Measurements from ENCODE around the gene SPDYE3.
A peak's percentile ranks its signal among the peaks of the same experiment; 100 is the strongest.
"Not testable (repeated sequence)": the region's sequence is repeated elsewhere in the genome, so short reads cannot be mapped to it uniquely, and the experiment has no call there.

SPDYE3 gene, protein sequence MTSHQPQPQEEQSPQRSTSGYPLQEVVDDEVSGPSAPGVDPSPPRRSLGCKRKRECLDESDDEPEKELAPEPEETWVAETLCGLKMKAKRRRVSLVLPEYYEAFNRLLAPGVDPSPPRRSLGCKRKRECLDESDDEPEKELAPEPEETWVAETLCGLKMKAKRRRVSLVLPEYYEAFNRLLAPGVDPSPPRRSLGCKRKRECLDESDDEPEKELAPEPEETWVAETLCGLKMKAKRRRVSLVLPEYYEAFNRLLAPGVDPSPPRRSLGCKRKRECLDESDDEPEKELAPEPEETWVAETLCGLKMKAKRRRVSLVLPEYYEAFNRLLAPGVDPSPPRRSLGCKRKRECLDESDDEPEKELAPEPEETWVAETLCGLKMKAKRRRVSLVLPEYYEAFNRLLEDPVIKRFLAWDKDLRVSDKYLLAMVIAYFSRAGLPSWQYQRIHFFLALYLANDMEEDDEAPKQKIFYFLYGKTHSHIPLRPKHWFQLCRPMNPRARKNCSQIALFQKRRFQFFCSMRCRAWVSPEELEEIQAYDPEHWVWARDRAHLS

DNA sequence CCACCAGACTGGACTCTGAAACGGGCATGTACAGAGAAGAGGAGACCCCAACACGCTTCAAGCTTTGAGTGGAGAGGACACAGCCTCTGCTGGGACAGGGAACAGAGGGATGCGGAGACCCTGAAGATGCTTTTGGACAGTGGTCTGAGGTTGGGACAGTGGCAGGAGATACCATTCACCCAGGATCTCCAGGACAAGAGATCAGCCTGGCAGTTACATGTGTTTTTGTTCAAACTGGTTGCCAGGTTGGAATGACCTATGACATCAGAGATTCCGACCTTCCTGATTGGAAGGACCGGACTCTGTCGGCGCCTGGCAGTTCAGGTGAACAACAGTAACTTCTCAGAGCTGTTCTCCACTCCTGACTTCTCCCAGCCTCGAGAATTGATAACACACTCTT lies at the start of gene SPDYE3:
TSS of gene SPDYE3 (plus strand) at position 301 of the 400 bp plus-strand sequence. CDS start 184 bp downstream, outside the sequence.
- not testable (repeated sequence) for DNase-seq (ENCODE audit: low spot score)

DNA sequence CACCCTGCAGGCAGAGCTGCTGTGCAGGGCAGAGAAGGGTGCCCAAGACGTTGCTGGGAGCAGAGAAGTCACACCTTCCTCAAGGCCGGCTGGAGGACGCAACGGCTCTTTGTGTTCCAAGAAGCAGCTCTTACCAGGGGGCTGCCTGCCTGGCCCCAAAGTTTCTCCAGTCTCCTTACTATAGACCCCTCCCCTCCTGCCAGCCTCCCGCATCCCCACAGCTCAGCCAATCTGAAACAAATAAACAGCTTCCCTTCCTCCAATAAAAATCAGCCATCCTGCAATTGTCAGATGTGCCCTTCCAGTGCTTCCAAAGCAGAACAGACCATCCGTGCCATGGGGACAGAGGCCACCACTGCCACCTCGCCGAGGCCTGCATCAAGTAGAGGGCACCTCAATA lies 47.5 kb upstream of the SPDYE3 start:
- DNase-seq (ENCODE audit: low spot score): not testable (repeated sequence)

DNA sequence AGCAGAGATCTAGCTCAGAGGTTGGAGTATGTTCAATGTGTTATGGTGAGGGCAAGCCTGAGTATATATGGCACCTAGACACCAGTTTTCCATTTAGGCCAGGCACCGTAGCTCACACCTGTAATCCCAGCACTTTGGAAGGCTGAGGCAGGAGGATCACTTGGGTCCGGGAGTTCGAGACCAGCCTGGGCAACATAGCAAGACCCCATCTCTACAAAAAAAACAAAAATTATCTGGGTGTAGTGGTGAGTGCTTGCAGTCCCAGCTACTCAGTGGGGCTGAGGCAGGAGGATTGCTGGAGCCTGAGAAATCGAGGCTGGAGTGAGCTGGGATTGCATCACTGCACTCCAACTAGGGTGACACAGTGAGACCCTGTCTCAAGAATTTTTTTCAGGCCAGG lies 44.6 kb upstream of the SPDYE3 start:
- DNase-seq (ENCODE audit: low spot score): not testable (repeated sequence)

DNA sequence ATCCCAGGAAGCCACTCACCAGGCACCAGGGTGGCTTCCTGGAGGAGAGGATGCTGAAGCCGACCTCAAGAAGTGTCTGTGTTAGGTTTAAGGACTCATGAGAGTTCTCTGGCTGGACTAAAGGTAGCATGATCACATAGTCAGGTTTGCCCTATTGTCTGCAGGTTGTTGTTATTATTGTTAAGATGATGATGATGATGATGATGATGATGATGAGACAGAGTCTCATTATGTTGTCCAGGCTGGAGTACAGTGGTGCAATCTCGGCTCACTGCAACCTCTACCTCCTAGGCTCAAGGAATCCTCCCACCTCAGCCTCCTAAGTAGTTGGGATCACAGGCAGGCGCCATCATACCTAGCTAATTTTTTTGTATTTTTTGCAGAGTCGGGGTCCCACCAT lies 43.3 kb upstream of the SPDYE3 start:
- not testable (repeated sequence) for DNase-seq (ENCODE audit: low spot score)

DNA sequence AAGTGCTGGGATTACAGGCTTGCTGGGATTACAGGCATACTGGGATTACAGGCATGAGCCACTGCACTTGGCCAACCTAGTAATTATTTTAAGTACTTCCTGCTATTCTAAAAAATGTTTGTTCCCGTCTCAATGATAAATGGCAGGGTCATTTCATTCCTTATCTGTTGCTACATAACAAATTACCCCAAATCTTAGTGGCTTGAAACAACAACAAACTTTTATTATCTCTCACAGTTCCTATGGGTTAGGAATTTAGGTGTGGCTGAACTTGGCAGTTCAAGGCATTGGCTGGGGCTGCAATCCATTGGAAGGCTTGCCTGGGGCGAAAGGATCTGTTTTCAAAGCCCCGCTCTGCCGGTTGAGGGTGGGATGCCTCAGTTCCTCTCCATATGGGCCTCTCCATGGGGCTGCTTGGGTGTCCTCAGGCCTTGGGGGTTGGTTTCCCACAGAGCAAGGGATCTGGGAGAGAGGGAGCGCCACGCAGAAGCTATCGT lies 42.8 kb upstream of the SPDYE3 start:
- DNase-seq (ENCODE audit: low spot score): not testable (repeated sequence)

DNA sequence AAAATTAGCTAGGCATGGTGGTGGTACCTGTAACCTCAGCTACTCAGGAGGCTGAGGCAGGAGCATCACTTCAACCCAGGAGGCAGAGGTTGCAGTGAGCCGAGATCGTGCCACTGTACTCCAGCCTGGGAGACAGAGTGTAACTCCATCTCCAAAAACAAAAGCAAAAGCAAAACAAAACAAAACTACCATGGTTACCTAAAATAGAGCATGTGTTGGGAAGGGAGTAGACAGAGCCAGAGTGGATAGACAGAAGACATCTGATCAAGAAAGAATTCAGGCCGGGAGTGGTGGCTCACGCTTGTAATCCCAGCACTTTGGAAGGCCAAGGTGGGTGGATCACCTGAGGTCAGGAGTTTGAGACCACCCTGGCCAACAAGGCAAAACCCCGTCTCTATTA lies 41.7 kb upstream of the SPDYE3 start:
- DNase-seq (ENCODE audit: low spot score): not testable (repeated sequence)

DNA sequence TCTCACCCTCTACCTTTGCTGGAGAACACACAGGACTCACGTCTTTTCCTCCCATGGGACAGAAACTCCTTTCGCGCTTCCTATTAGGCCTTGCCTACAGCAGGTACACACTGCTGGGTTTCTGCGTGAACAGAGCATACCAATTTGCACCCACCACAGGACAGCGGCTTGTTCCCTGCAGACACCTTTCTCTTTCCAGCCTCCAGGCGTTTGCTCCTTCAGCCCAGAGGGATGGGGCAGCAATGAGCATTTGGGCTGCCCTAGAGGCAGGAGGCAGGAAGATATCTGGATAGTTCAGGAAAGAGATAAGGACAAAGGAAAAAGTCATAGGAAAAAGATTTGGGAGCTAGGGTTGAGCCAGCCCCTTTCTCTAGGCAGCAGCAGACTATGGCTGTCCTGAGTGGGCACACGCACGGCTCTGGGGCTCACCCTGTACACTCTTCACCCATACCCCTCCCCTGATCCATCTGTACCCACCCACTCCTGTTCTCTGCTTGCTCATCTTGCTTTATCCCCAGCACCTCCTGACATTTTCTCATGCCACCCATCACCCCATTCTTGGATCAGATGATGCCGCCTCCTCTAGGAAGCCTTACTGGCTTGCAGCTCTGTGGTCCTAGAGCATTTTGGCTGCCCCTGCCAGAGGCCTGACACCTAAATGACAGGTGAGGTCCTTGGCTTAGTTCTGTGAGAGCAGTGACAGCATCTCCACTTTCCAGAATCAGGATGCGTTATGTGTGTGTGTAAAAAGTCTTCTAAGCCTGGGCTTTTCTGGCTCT lies 40.7 kb upstream of the SPDYE3 start:
- DNase-seq (ENCODE audit: low spot score): no peak

DNA sequence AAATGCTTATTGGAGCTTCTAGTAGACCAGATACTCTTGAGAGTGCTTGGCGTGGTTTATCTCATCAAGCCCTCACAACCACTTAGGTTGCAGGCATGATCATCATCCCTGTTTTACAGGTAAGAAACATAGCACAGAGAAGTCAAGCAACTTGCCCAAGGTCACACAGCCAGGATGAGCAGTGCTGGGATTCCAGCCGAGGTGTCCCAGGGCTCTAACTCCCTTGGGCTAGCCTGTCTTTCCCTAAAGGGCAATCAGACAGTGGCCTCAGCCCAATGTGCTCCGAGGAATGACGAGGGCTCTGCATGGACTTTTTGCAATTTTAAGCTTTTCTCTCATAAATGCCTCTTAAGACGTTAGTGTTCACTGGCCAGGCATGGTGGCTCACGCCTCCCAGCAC lies 39.9 kb upstream of the SPDYE3 start:
- DNase-seq (ENCODE audit: low spot score): no peak

DNA sequence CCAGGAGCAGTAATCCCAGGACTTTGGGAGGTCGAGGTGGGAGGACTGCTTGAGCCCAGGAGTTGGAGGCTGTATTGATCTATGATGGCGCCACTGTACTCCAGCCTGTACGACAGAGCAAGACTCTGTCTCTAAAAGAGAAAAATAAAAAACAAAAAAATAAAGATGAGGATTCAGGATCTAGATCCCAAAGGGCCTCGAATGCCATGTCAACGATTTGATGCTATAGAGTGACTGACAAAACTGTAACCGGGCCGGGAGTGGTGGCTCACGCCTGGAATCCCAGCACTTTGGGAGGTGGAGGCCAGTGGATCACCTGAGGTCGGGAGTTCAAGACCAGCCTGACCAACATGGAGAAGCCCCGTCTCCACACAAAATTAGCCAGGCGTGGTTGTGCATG lies 38.6 kb upstream of the SPDYE3 start:
- DNase-seq (ENCODE audit: low spot score): not testable (repeated sequence)

DNA sequence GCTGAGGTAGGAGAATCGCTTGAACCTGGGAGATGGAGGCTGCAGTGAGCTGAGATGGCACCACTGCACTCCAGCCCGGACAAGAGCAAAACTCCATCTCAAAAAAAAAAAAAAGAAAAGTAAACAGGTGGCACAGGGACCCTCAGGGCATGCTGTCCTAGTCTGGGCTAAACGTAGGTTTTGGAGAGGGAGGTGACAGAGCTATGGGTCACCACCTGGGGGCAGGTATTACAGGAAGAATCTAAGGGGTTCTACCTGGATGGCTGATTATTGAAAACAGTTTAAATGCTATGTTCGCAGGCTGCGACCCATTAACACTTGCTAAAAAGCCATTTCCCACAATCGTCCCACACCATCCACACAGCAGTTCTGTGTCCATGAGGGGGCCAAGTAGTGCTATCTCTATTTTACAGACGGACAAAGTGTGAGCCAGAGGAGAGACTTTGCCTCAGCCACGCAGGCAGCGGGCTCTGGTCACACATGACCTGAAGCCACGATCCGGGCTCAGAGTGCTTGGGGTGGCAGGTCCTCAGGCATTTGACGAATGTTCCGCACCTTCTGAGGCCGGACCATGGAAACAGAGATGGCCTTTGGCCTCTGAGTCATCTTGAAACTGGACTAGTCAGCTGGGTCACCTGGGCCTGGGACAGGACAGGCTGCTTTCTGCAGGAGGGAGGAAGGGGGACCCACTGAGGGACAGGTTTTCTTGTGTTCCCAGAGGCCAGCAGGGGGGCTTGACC lies 38.0 kb upstream of the SPDYE3 start:
- DNase-seq (ENCODE audit: low spot score): not testable (repeated sequence)

DNA sequence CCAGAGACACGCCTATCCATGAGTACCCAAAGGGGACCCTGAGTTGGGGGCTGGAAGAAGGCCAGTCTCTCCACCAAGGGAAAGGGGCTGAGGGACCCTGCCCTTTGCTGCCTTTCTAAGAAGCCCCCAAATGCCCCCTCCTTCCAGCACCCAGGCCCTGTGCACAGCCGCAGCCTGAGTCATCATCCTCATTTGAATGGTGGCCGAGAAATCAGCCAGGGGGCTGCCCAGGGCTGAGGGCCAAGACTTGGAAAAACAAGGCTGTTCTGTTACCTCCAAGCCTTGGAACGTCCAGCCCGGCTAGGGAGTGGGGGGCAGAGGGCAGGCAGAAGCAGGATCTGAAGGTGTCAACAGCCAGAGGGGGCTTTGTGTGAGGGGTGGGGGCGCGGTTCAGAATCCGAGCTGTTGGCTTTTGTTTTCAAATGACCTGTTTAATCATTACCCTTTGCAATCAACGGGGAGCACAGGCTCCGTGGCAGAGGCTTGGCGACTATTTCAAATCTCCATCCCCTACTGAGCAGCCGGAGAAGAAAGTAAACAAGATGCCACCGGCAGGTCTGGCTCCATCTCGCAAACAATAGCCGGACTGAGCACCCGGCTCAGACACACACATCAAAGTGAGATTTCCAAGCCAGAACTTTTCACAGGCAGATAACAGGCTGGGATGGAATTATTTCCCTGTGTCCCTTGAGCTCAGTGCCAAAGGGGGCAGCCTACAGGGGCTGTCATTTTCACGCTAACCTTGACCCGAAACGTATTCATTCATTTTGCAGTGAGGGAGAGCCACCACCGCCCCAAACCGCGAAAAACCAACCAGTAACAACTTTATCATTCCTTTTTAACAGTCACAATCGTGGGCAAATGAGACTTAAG lies 37.2 kb upstream of the SPDYE3 start:
- not testable (repeated sequence) for DNase-seq (ENCODE audit: low spot score)

DNA sequence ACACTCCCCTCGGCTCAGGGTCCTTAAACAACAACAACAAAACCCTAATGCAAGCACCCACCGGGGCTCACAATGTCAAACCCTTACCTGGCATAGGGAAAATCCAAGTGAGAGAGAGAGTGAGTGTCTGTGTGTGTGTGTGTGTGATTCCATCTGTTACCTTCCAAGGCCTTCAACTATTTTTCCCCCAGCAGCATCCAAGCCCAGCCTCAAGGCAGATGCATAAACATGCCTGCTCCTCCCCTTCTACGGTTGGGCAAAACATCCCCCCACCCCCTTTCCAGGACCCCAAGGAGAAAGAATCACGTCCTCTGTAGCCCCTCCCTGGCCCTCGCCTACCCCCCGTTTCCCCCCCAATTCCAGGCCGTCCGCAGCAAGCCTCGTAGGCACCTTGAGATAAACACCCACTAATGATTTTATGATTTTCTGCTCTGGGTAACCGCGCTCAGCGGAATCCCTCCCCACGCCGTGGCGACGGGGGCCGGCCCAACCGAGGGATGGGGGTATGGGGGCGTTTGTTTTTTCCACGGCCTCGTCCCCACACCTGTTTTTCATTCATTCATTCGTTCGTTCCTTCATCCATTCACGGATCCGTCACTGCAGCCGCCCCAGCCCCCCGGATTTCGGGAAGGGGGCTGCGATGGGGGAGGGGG lies 36.4 kb upstream of the SPDYE3 start:
- DNase-seq (ENCODE audit: low spot score): not testable (repeated sequence)

DNA sequence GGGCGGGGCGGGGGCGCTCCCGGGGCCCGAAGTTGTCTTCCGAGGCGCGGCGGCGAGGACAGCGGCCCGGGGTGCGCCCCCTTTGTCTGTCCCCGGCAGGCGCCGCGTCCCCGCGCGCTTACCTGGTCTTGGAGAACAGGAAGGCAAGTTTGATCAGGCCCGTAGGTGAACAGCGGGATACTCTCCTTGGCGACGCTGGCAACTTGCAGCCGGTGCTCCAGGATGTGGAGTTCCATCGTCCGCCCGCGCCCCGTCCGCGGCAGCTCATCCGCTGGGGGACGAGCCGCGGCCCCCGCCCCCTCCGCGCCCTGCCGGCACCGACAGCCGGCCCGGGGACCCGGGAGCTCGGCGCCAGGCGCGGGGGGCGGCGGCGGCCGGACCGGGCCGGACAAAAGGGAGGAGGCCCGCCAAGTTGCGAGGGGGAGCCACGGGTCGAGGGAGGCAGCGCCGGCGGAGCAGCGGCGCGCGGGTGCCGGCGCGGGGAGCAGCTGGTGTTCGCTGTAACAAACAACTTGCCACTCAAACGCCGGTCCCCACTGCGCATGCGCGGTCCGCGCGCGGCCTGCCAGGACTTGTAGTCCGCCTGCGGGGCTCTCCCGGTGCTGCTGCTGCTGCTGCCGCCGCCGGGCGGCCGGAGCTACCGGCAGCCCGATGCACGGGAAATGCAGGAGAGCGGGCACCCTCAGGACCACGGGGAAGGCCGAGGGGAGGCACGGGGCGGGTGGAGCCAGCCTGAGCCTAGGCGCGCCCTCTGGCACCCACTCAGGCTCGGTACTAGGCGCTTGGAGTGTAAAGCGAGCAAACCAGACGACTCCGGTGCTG lies 35.6 kb upstream of the SPDYE3 start:
- DNase-seq (ENCODE audit: low spot score): peak; percentile 91

DNA sequence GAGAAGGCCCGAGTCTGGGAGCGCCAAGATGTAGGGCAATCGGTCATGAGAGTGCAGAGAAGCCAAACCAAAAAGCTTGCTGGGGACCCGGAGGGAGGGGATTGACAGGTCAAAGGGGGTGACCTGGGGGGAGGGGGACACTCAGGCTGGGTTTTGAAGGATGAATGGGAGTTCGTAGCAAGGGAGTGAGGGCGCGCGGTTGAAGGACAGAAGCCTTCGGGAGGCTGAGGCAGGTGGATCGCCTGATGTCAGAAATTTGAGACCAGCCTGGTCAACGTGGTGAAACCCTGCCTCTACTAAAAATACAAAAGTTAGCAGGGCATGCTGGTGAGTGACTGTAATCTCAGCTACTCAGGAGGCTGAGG lies 35.0 kb upstream of the SPDYE3 start:
- DNase-seq (ENCODE audit: low spot score): not testable (repeated sequence)

DNA sequence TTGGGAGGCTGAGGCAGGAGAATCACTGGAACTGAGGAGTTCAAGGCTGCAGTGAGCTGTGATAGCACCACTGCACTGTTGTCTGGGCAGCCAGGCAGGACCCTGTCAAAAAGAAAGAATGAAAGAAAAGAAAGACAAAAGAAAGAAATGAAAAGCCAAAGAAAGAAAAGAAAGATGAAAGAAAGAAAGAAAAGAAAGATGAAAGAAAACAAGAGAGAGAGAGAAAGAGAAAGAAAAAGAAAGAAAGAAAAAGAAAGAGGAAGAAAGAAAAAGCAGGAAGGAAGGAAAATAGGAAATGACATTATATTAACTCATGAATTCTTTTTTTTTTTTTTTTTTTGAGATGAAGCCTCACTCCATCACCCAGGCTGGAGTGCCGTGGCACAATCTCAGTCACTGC lies 32.4 kb upstream of the SPDYE3 start:
- no peak for DNase-seq (ENCODE audit: low spot score)

DNA sequence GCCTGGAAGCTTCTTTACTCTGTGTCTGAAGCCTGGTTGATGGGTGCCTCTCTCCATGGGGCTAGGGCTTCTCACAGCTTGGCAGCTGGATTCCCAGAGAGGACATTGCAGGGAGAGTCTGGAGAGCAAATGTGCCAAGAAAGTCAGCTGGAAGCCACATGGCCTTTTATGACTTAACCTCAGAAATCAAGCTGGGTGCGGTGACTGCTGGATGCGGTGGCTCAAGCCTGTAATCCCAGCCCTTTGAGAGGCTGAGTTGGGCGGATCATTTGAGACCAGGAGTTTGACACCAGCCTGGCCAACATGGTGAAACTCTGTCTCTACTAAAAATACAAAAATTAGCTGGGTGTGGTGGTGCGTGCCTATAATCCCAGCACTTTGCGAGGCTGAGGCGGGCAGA lies 31.4 kb upstream of the SPDYE3 start:
- not testable (repeated sequence) for DNase-seq (ENCODE audit: low spot score)

DNA sequence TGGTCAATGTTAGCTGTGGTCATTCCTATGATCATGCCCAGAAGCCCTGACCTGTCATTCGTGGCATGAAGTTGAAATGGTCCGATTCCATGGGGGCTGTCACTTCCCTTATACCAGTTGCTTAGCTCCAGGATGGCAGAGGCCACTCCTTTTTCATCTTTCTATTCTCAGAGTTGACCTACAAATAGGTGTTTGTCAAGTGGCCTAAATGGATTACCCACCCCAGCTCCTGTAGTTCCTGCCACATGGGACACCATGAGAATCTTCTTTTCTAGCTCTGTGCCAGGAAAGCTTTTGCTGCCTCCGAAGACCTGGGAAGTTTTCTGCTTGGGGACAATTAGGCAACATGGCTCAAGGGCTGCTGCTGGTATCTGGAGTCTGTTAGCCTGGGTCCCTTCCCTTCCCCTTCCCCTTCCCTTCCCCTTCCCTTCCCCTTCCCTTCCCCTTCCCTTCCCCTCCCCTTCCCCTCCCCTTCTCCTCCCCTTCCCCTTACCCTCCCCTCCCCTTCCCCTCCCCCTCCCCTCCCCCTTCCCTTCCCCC lies 25.4 kb upstream of the SPDYE3 start:
- not testable (repeated sequence) for DNase-seq (ENCODE audit: low spot score)

DNA sequence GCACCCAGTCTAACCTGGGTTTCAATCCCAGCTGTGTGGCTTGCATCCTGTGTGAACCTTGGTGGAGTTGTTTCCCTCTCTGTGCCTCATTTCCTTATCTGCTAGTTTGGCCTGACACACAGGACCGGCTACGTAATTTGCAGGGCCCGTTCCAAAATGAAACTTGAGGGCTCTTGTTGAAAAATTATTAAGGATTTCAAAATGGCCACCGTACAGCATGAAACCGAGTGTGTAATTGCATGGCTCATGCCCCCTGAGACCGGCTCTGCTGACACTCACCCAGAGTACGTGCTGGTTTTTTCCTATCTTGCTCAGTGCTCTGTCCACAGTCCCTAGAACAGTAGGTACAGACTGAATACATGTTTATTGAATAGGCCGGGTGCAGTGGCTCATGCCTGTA lies 24.4 kb upstream of the SPDYE3 start:
- not testable (repeated sequence) for DNase-seq (ENCODE audit: low spot score)

All from iPS-NIHi11 (cell line).